GM23338 (cell line): ENCODE measurements around the gene PPAN. TPM values are rescaled to one million over a fixed set of nuclear protein-coding genes. Genes with fewer than 3 reads are reported as not detected.

Experiments used
- ATAC-seq: fragments of 200-7000 bp; cut with Tn5 transposase; 3 replicates; pipeline ENCODE4 v1.9.1; 2020
- DNase-seq: peaks from one replicate; pipeline ENCODE4 v3.0.0-alpha.2; 2015; ENCODE audit warnings: low spot score
- H2AFZ ChIP-seq: fragments of 200-600 bp; sonication (generic); 2 replicates; pipeline ENCODE4 v1.8.0; 2016; ENCODE audit warnings: antibody characterized with exemption, mild to moderate bottlenecking, moderate library complexity
- H3F3A ChIP-seq: fragments of 200-600 bp; sonication (generic); replicated peaks from 2 replicates; pipeline ENCODE4 v1.8.0; 2017; ENCODE audit warnings: antibody characterized with exemption, mixed run types, low read depth
- H3K27ac ChIP-seq: fragments of 200-600 bp; sonication (generic); 2 replicates; pipeline ENCODE4 v1.6.1; 2016; ENCODE audit warnings: low read depth
- H3K27me3 ChIP-seq: fragments of 200-600 bp; sonication (generic); 2 replicates; pipeline ENCODE4 v1.8.0; 2016; ENCODE audit warnings: mild to moderate bottlenecking, mixed run types, moderate library complexity; ENCODE audit not compliant: insufficient read depth
- H3K36me3 ChIP-seq: fragments of 200-600 bp; sonication (generic); 2 replicates; pipeline ENCODE4 v1.8.0; 2016; ENCODE audit warnings: mild to moderate bottlenecking; ENCODE audit not compliant: insufficient read depth
- H3K4me1 ChIP-seq: fragments of 200-600 bp; sonication (generic); 2 replicates; pipeline ENCODE4 v1.8.0; 2016; ENCODE audit warnings: mild to moderate bottlenecking, moderate library complexity; ENCODE audit not compliant: insufficient read depth
- H3K4me2 ChIP-seq: fragments of 200-600 bp; sonication (generic); 2 replicates; pipeline ENCODE4 v1.7.1; 2017; ENCODE audit warnings: mixed run types
- H3K4me3 ChIP-seq: fragments of 200-600 bp; sonication (generic); 2 replicates; pipeline ENCODE4 v1.6.1; 2016; ENCODE audit warnings: mixed run types
- H3K79me2 ChIP-seq: fragments of 200-600 bp; sonication (generic); replicated peaks from 2 replicates; pipeline ENCODE4 v1.8.0; 2017; ENCODE audit warnings: mild to moderate bottlenecking; ENCODE audit not compliant: insufficient read depth
- H3K9me2 ChIP-seq: fragments of 200-600 bp; sonication (generic); 2 replicates; pipeline ENCODE4 v1.8.0; 2017; ENCODE audit not compliant: insufficient read depth
- H4K20me1 ChIP-seq: fragments of 200-600 bp; sonication (generic); replicated peaks from 2 replicates; pipeline ENCODE4 v1.8.0; 2017; ENCODE audit warnings: mild to moderate bottlenecking; ENCODE audit not compliant: insufficient read depth
- H3K27ac Mint-ChIP-seq: 2 replicates; pipeline ENCODE4 v1.8.0; 2020; ENCODE audit warnings: inconsistent platforms, mild to moderate bottlenecking, moderate library complexity, mixed read lengths
- H3K27me3 Mint-ChIP-seq: 3 replicates; pipeline ENCODE4 v1.8.0; 2022; ENCODE audit warnings: low read depth, mild to moderate bottlenecking, moderate library complexity, mixed read lengths, inconsistent platforms; ENCODE audit not compliant: insufficient read depth, poor library complexity
- H3K36me3 Mint-ChIP-seq: 3 replicates; pipeline ENCODE4 v1.8.0; 2021; ENCODE audit warnings: low read depth, mild to moderate bottlenecking, inconsistent platforms, moderate library complexity, mixed read lengths
- H3K4me1 Mint-ChIP-seq: 3 replicates; pipeline ENCODE4 v1.8.0; 2020; ENCODE audit warnings: mild to moderate bottlenecking, inconsistent platforms, mixed read lengths
- H3K4me3 Mint-ChIP-seq: 3 replicates; pipeline ENCODE4 v1.8.0; 2021; ENCODE audit warnings: moderate library complexity, mild to moderate bottlenecking, inconsistent platforms, mixed read lengths
- H3K9me3 Mint-ChIP-seq: 3 replicates; pipeline ENCODE4 v1.8.0; 2020; ENCODE audit warnings: moderate library complexity, mild to moderate bottlenecking, inconsistent platforms, mixed read lengths
- CREB1 ChIP-seq: fragments of 250-450 bp; sonication (Bioruptor Pico); IDR thresholded peaks from 2 replicates; pipeline ENCODE4 v1.5.0; 2020; ENCODE audit warnings: low read depth, mild to moderate bottlenecking, moderate library complexity
- CTCF ChIP-seq, 2 experiments: fragments of 200-600 bp in 1 of 2; sonication (generic) in 1 of 2; conservative IDR thresholded peaks; 2 replicates each; pipeline versions ENCODE4 v1.5.1 to v1.6.1; 2016 to 2017; ENCODE audit warnings: antibody characterized with exemption in 2 of 2, low read depth in 2 of 2, mild to moderate bottlenecking in 2 of 2, moderate library complexity in 1 of 2
- ETS1 ChIP-seq: IDR thresholded peaks from 2 replicates; pipeline ENCODE4 v1.6.1; 2016; ENCODE audit warnings: antibody characterized with exemption
- EZH2 ChIP-seq: fragments of 200-600 bp; sonication (generic); IDR thresholded peaks from one replicate; pipeline ENCODE4 v1.8.0; 2017; ENCODE audit warnings: antibody characterized with exemption, mild to moderate bottlenecking, low read depth; ENCODE audit not compliant: unreplicated experiment
- EZH2phosphoT487 ChIP-seq: fragments of 200-600 bp; sonication (generic); IDR thresholded peaks from one replicate; pipeline ENCODE4 v1.8.1; 2018; ENCODE audit warnings: antibody characterized with exemption; ENCODE audit not compliant: unreplicated experiment
- JUNB ChIP-seq: IDR thresholded peaks from one replicate; pipeline ENCODE4 v1.6.1; 2016; ENCODE audit warnings: antibody characterized with exemption; ENCODE audit not compliant: unreplicated experiment
- NANOG ChIP-seq: IDR thresholded peaks from 2 replicates; pipeline ENCODE4 v1.6.1; 2016; ENCODE audit warnings: antibody characterized with exemption, borderline replicate concordance
- POLR2AphosphoS5 ChIP-seq: IDR thresholded peaks from 2 replicates; pipeline ENCODE4 v1.6.1; 2016; ENCODE audit warnings: antibody characterized with exemption, low read depth
- REST ChIP-seq: IDR thresholded peaks from one replicate; pipeline ENCODE4 v1.6.1; 2018; ENCODE audit warnings: antibody characterized with exemption; ENCODE audit not compliant: unreplicated experiment
- STAT1 ChIP-seq: IDR thresholded peaks from one replicate; pipeline ENCODE4 v1.6.1; 2016; ENCODE audit warnings: antibody characterized with exemption; ENCODE audit not compliant: unreplicated experiment
- ZNF114 ChIP-seq: fragments of 250-450 bp; sonication (Bioruptor Pico); IDR thresholded peaks from 2 replicates; pipeline ENCODE4 v1.5.0; 2020; ENCODE audit warnings: mild to moderate bottlenecking, moderate library complexity
- ZNF331 ChIP-seq: fragments of 250-450 bp; sonication (Bioruptor Pico); IDR thresholded peaks from 2 replicates; pipeline ENCODE4 v1.5.0; 2020; ENCODE audit warnings: low read depth, mild to moderate bottlenecking, moderate library complexity
- ZNF462 ChIP-seq: fragments of 250-450 bp; sonication (Bioruptor Pico); IDR thresholded peaks from 2 replicates; pipeline ENCODE4 v1.5.0; 2020; ENCODE audit warnings: mild to moderate bottlenecking, moderate library complexity
- polyA plus RNA-seq: library from polyadenylated mRNA; unstranded; fragments of >200 nt; fragmentation: Nextera tagmentation; extraction: Ambion mirVana; gene quantifications from 2 replicates; pipeline ENCODE4 v1.2.1, GENCODE V29; 2016
- total RNA-seq: library from RNA; depleted of rRNA; stranded (reverse); fragments of >200 nt; shearing (Covaris generic); gene quantifications from 2 replicates; pipeline ENCODE4 v1.2.3, GENCODE V29; 2014

Gene PPAN
- total and polyA plus RNA-seq, 2 experiments from 2014 or later: 71.8 to 81.9 TPM

GRCh38 chr19:10116866-10117616 lies 10.9 kb downstream of the PPAN start:
- peaks cover 9% of the 10 kb centered on the region for H3K4me1 Mint-ChIP-seq
- peaks cover 27% of the 10 kb centered on the region for H3F3A ChIP-seq
- no peak for DNase-seq
- no peaks in the 10 kb centered on the region for H3K9me2 ChIP-seq
- H3K27me3 ChIP-seq: no peaks in the 10 kb centered on the region
- TF ChIP-seq ZNF114 (no peak), CREB1 (CRISPR knock-in tag) (no peak), ETS1 (no peak), EZH2phosphoT487 (no peak), POLR2AphosphoS5 (no peak), REST (no peak), STAT1 (no peak), JUNB (no peak), NANOG (no peak), ZNF462 (CRISPR knock-in tag) (no peak), CTCF (conservative IDR thresholded peaks at IDR 0.05; ENCODE audit: low read depth in 2 of 2) (no peak), ZNF331 (CRISPR knock-in tag) (no peak), EZH2 (no peak)
- H3K4me2 ChIP-seq: no peak overlapping the region
- peaks cover 58% of the 10 kb centered on the region for H3K36me3 Mint-ChIP-seq
- H4K20me1 ChIP-seq: peaks cover 11% of the 10 kb centered on the region; the same call in 1 of the 2 replicates
- peaks cover 37% of the 10 kb centered on the region for H3K27me3 Mint-ChIP-seq
- H3K9me3 Mint-ChIP-seq: no peaks in the 10 kb centered on the region
- no peak for ATAC-seq
- no peak overlapping the region for H3K27ac ChIP-seq
- no peak overlapping the region for H3K4me3 ChIP-seq
- no peak overlapping the region for H3K27ac Mint-ChIP-seq
- H3K4me3 Mint-ChIP-seq: no peak overlapping the region
- no peaks in the 10 kb centered on the region; the same call in 1 of the 2 replicates for H3K4me1 ChIP-seq
- no peak overlapping the region for H2AFZ ChIP-seq
- H3K79me2 ChIP-seq: peaks cover 21% of the 10 kb centered on the region
- H3K36me3 ChIP-seq: peaks cover 13% of the 10 kb centered on the region; the same call in 1 of the 2 replicates
